Liver (tissue), 3 donors: ENCODE measurements around the gene NUDT14.

ENCODE experiments used
- EGR1 ChIP-seq, 2 donors: IDR thresholded peaks; 2 replicates each; pipeline ENCODE4 v1.6.1; 2016 to 2018; ENCODE audit warnings: antibody characterized with exemption in 2 of 2, low read depth in 2 of 2
- HNF4G ChIP-seq: IDR thresholded peaks from 2 replicates; pipeline ENCODE4 v1.6.1; 2016; ENCODE audit warnings: antibody characterized with exemption
- SP1 ChIP-seq: IDR thresholded peaks from 2 replicates; pipeline ENCODE4 v1.6.1; 2018; ENCODE audit warnings: antibody characterized with exemption, mild to moderate bottlenecking
- TAF1 ChIP-seq: conservative IDR thresholded peaks from 2 replicates; pipeline ENCODE4 v1.6.1; 2016; ENCODE audit warnings: antibody characterized with exemption, mild to moderate bottlenecking
- TF ChIP-seq, protein P1 (sequence below): fragments of 150-350 bp; IDR thresholded peaks from 2 replicates; pipeline ENCODE4 v1.5.1; 2017; ENCODE audit warnings: improper control_type of control experiment, low read depth, low read length; ENCODE audit not compliant: missing input control
- TF ChIP-seq, protein P2 (sequence below): IDR thresholded peaks from 2 replicates; pipeline ENCODE4 v1.6.1; 2016; ENCODE audit warnings: antibody characterized with exemption
- TF ChIP-seq, protein P3 (sequence below): IDR thresholded peaks from 2 replicates; pipeline ENCODE4 v1.6.1; 2016; ENCODE audit warnings: antibody characterized with exemption
- TF ChIP-seq, protein P4 (sequence below): IDR thresholded peaks from 2 replicates; pipeline ENCODE4 v1.6.1; 2016; ENCODE audit warnings: antibody characterized with exemption
- TF ChIP-seq, protein P5 (sequence below): IDR thresholded peaks from 2 replicates; pipeline ENCODE4 v1.6.1; 2016; ENCODE audit warnings: antibody characterized with exemption, mild to moderate bottlenecking
- donor health status: healthy.
- donor health status: healthy.

DNA sequence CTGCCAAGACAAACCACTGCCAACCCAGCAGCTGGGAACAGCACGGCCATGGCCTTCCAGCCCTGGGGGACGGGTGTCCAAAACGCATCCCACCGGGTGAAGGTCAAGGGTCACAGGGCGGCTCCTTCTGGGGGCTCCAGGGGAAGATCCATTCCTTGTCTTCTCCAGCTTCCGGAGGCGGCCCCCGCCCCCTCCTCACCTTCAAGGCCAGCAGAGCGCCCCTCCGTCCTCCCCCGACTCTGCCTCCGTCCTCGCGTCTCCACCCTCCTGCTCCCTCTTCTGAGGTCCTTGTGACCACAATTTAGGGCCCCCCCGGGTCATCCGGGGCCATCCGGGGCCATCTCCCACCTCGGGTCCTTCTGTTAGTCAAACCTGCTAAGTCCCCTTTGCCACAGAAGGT is 3.9 kb upstream of the NUDT14 start:
- TF ChIP-seq SP1 (no peak), TAF1 (no peak), HNF4G (no peak), EGR1 (IDR thresholded peaks at IDR 0.05; ENCODE audit: low read depth in 2 of 2) (no peak)
- TF ChIP-seq, protein P1, sequence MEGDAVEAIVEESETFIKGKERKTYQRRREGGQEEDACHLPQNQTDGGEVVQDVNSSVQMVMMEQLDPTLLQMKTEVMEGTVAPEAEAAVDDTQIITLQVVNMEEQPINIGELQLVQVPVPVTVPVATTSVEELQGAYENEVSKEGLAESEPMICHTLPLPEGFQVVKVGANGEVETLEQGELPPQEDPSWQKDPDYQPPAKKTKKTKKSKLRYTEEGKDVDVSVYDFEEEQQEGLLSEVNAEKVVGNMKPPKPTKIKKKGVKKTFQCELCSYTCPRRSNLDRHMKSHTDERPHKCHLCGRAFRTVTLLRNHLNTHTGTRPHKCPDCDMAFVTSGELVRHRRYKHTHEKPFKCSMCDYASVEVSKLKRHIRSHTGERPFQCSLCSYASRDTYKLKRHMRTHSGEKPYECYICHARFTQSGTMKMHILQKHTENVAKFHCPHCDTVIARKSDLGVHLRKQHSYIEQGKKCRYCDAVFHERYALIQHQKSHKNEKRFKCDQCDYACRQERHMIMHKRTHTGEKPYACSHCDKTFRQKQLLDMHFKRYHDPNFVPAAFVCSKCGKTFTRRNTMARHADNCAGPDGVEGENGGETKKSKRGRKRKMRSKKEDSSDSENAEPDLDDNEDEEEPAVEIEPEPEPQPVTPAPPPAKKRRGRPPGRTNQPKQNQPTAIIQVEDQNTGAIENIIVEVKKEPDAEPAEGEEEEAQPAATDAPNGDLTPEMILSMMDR, result no peak
- TF ChIP-seq, protein P2, sequence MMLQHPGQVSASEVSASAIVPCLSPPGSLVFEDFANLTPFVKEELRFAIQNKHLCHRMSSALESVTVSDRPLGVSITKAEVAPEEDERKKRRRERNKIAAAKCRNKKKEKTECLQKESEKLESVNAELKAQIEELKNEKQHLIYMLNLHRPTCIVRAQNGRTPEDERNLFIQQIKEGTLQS, result no peak
- TF ChIP-seq, protein P3, sequence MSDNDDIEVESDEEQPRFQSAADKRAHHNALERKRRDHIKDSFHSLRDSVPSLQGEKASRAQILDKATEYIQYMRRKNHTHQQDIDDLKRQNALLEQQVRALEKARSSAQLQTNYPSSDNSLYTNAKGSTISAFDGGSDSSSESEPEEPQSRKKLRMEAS, result no peak
- TF ChIP-seq, protein P4, sequence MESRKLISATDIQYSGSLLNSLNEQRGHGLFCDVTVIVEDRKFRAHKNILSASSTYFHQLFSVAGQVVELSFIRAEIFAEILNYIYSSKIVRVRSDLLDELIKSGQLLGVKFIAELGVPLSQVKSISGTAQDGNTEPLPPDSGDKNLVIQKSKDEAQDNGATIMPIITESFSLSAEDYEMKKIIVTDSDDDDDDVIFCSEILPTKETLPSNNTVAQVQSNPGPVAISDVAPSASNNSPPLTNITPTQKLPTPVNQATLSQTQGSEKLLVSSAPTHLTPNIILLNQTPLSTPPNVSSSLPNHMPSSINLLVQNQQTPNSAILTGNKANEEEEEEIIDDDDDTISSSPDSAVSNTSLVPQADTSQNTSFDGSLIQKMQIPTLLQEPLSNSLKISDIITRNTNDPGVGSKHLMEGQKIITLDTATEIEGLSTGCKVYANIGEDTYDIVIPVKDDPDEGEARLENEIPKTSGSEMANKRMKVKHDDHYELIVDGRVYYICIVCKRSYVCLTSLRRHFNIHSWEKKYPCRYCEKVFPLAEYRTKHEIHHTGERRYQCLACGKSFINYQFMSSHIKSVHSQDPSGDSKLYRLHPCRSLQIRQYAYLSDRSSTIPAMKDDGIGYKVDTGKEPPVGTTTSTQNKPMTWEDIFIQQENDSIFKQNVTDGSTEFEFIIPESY, result no peak
- TF ChIP-seq, protein P5, sequence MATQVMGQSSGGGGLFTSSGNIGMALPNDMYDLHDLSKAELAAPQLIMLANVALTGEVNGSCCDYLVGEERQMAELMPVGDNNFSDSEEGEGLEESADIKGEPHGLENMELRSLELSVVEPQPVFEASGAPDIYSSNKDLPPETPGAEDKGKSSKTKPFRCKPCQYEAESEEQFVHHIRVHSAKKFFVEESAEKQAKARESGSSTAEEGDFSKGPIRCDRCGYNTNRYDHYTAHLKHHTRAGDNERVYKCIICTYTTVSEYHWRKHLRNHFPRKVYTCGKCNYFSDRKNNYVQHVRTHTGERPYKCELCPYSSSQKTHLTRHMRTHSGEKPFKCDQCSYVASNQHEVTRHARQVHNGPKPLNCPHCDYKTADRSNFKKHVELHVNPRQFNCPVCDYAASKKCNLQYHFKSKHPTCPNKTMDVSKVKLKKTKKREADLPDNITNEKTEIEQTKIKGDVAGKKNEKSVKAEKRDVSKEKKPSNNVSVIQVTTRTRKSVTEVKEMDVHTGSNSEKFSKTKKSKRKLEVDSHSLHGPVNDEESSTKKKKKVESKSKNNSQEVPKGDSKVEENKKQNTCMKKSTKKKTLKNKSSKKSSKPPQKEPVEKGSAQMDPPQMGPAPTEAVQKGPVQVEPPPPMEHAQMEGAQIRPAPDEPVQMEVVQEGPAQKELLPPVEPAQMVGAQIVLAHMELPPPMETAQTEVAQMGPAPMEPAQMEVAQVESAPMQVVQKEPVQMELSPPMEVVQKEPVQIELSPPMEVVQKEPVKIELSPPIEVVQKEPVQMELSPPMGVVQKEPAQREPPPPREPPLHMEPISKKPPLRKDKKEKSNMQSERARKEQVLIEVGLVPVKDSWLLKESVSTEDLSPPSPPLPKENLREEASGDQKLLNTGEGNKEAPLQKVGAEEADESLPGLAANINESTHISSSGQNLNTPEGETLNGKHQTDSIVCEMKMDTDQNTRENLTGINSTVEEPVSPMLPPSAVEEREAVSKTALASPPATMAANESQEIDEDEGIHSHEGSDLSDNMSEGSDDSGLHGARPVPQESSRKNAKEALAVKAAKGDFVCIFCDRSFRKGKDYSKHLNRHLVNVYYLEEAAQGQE, result no peak
